ENCODE data around the gene SBNO2. TPM values are rescaled to one million over a fixed set of nuclear protein-coding genes. Genes with fewer than 3 reads are reported as not detected.
A peak's percentile ranks its signal among the peaks of the same experiment; 100 is the strongest.
"Not testable (repeated sequence)": the region's sequence is repeated elsewhere in the genome, so short reads cannot be mapped to it uniquely, and the experiment has no call there.

SBNO2 gene
- total and polyA plus RNA-seq, 4 donors, result 2.2 to 25.0 (median 15.0) TPM

DNA sequence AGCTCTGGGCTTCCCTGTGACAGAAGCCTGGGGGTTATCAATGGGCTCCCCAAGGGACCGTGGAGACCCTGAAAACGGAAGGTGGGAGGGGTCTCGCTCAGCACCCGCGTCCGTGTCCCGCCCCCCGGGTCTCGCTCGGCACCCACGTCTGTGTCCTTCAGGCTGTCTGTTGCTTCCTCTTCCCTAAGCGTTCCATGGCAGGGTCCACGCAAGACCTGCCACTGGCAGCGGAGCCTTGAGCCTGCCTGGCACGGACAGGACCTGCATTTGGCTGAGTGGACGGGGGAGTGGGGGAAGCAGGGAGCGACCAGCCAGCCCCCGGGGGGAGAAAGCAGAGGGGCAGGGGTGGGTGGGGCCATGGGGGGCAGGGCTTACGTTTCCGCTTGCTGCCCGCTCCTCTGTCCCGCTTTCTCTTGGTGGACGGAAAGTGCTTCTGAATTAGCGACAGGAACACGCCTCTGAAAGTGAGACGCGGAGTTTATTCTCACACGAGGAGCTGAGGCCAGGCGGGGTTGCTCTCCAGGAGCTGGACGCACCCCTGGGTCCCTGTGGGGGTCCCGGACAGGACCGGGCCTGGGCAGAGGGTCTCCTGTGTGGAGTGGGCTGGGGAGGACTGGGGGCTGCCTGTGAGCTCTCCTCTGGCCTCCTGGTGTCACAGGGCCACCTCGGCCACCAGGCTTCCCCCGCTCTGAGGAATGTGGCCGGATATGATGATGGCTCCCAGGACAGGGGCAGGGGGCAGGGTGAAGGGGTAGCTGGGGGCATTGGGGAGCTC is 58.2 kb downstream of the SBNO2 start:
- peaks cover 8 to 21% (median 18%) of the 10 kb centered on the region in 4 donors for H3K4me1 ChIP-seq (ENCODE audit: control insufficient read depth in 4 of 4, insufficient read depth in 4 of 4, low read length in 3 of 4)
- no peak overlapping the region for H3K27ac ChIP-seq (ENCODE audit: low read depth in 1 of 2, low read length in 2 of 2)
- peaks cover 5 to 58% (median 34%) of the 10 kb centered on the region in 4 donors for H3K36me3 ChIP-seq (ENCODE audit: control insufficient read depth in 4 of 4, insufficient read depth in 3 of 4, low read depth in 1 of 4, low read length in 3 of 4)
- no peak overlapping the region for H3K9ac ChIP-seq (ENCODE audit: low read depth in 1 of 2, low read length in 2 of 2)
- TF ChIP-seq, protein P1, sequence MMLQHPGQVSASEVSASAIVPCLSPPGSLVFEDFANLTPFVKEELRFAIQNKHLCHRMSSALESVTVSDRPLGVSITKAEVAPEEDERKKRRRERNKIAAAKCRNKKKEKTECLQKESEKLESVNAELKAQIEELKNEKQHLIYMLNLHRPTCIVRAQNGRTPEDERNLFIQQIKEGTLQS (IDR thresholded peaks at IDR 0.05), result no peak
- no peak overlapping the region for H3K4me3 ChIP-seq (ENCODE audit: low read depth in 1 of 3, low read length in 3 of 3)
- H3K27me3 ChIP-seq (ENCODE audit: control insufficient read depth in 4 of 4, insufficient read depth in 4 of 4, low read length in 3 of 4), result no peaks in the 10 kb centered on the region
- no peaks in the 10 kb centered on the region for H3K9me3 ChIP-seq (ENCODE audit: control insufficient read depth in 4 of 4, low read length in 3 of 4)
- no peak for DNase-seq (ENCODE audit: low spot score)
- WGBS, result 93% methylated on average over 35 of the region's 35 CpGs

DNA sequence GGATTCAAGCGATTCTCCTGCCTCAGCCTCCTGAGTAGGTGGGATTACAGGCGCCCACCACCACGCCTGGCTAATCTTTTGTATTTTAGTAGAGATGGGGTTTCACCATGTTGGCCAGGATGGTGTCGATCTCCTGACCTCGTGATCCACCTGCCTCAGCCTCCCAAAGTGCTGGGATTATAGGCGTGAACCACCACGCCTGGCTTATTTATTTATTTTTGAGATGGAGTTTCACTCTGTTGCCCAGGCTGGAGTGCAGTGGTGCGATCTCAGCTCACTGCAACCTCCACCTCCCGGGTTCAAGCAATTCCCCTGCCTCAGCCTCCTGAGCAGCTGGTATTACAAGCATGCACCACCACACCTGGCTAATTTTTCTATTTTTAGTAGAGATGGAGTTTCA is 59.3 kb downstream of the SBNO2 start:
- H3K27ac ChIP-seq (ENCODE audit: low read depth in 1 of 2, low read length in 2 of 2); H3K27me3 ChIP-seq (ENCODE audit: control insufficient read depth in 4 of 4, insufficient read depth in 4 of 4, low read length in 3 of 4); H3K9me3 ChIP-seq (ENCODE audit: control insufficient read depth in 4 of 4, low read length in 3 of 4); H3K9ac ChIP-seq (ENCODE audit: low read depth in 1 of 2, low read length in 2 of 2); DNase-seq (ENCODE audit: low spot score); H3K4me3 ChIP-seq (ENCODE audit: low read depth in 1 of 3, low read length in 3 of 3): not testable (repeated sequence)
- Histone ChIP-seq H3K36me3 (ENCODE audit: control insufficient read depth in 4 of 4, insufficient read depth in 3 of 4, low read depth in 1 of 4, low read length in 3 of 4) (peaks cover 8 to 57% (median 37%) of the 10 kb centered on the region in 4 donors), H3K4me1 (ENCODE audit: control insufficient read depth in 4 of 4, insufficient read depth in 4 of 4, low read length in 3 of 4) (peaks cover 8 to 21% (median 18%) of the 10 kb centered on the region in 4 donors)
- WGBS, result 94% methylated on average over 9 of the region's 9 CpGs

DNA sequence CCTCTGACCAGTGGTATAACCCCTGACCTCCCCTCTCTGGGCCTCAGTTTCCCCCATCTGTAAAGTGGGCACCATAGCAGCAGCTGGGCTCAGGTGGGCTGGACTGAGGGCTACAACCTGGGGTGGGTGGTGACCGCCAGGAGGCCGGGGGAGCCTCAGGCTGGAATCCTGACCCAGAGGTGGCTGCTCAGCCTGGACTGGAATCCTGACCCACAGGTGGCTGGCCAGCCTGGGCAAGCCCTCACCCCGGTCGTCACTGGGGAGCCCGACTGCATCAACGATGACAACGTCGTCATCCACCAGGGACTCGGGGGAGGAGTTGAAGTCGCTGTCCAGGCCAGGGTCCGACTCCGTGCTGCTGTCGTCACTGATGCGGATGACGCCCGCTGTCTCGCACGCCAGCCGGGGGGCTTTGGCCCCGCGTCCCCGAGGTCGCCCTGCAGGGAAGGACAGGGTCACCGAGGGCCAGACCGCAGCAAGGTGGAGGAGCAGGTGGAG is 60.0 kb downstream of the SBNO2 start:
- Histone ChIP-seq H3K9ac (ENCODE audit: low read depth in 1 of 2, low read length in 2 of 2) (peak overlapping the region in 1 of 2 donors; percentile 64), H3K27me3 (ENCODE audit: control insufficient read depth in 4 of 4, insufficient read depth in 4 of 4, low read length in 3 of 4) (no peaks in the 10 kb centered on the region), H3K27ac (ENCODE audit: low read depth in 1 of 2, low read length in 2 of 2) (peak overlapping the region; percentile 66 to 81), H3K9me3 (ENCODE audit: control insufficient read depth in 4 of 4, low read length in 3 of 4) (no peaks in the 10 kb centered on the region), H3K4me1 (ENCODE audit: control insufficient read depth in 4 of 4, insufficient read depth in 4 of 4, low read length in 3 of 4) (peaks cover 8 to 21% (median 18%) of the 10 kb centered on the region in 4 donors), H3K36me3 (ENCODE audit: control insufficient read depth in 4 of 4, insufficient read depth in 3 of 4, low read depth in 1 of 4, low read length in 3 of 4) (peaks cover 8 to 55% (median 37%) of the 10 kb centered on the region in 4 donors), H3K4me3 (ENCODE audit: low read depth in 1 of 3, low read length in 3 of 3) (no peak overlapping the region)
- DNase-seq (ENCODE audit: low spot score), result no peak
- TF ChIP-seq, protein P2, sequence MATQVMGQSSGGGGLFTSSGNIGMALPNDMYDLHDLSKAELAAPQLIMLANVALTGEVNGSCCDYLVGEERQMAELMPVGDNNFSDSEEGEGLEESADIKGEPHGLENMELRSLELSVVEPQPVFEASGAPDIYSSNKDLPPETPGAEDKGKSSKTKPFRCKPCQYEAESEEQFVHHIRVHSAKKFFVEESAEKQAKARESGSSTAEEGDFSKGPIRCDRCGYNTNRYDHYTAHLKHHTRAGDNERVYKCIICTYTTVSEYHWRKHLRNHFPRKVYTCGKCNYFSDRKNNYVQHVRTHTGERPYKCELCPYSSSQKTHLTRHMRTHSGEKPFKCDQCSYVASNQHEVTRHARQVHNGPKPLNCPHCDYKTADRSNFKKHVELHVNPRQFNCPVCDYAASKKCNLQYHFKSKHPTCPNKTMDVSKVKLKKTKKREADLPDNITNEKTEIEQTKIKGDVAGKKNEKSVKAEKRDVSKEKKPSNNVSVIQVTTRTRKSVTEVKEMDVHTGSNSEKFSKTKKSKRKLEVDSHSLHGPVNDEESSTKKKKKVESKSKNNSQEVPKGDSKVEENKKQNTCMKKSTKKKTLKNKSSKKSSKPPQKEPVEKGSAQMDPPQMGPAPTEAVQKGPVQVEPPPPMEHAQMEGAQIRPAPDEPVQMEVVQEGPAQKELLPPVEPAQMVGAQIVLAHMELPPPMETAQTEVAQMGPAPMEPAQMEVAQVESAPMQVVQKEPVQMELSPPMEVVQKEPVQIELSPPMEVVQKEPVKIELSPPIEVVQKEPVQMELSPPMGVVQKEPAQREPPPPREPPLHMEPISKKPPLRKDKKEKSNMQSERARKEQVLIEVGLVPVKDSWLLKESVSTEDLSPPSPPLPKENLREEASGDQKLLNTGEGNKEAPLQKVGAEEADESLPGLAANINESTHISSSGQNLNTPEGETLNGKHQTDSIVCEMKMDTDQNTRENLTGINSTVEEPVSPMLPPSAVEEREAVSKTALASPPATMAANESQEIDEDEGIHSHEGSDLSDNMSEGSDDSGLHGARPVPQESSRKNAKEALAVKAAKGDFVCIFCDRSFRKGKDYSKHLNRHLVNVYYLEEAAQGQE (IDR thresholded peaks at IDR 0.05), result no peak
- TF ChIP-seq, protein P3, sequence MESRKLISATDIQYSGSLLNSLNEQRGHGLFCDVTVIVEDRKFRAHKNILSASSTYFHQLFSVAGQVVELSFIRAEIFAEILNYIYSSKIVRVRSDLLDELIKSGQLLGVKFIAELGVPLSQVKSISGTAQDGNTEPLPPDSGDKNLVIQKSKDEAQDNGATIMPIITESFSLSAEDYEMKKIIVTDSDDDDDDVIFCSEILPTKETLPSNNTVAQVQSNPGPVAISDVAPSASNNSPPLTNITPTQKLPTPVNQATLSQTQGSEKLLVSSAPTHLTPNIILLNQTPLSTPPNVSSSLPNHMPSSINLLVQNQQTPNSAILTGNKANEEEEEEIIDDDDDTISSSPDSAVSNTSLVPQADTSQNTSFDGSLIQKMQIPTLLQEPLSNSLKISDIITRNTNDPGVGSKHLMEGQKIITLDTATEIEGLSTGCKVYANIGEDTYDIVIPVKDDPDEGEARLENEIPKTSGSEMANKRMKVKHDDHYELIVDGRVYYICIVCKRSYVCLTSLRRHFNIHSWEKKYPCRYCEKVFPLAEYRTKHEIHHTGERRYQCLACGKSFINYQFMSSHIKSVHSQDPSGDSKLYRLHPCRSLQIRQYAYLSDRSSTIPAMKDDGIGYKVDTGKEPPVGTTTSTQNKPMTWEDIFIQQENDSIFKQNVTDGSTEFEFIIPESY (IDR thresholded peaks at IDR 0.05), result no peak
- peak; percentile 51 to 68 for TF ChIP-seq HNF4A (conservative IDR thresholded peaks at IDR 0.05)
- TF ChIP-seq EGR1 (IDR thresholded peaks at IDR 0.05; ENCODE audit: low read depth in 2 of 2), result no peak
- TF ChIP-seq FOXA1 (IDR thresholded peaks at IDR 0.05), result no peak
- TF ChIP-seq, protein P4, sequence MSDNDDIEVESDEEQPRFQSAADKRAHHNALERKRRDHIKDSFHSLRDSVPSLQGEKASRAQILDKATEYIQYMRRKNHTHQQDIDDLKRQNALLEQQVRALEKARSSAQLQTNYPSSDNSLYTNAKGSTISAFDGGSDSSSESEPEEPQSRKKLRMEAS (IDR thresholded peaks at IDR 0.05), result no peak
- peak in 1 of 2 donors; percentile 4 for TF ChIP-seq RXRA (IDR thresholded peaks at IDR 0.05)
- TF ChIP-seq, protein P1 (IDR thresholded peaks at IDR 0.05), result no peak
- no peak for TF ChIP-seq JUND (IDR thresholded peaks at IDR 0.05)
- 81% methylated on average over 25 of the region's 25 CpGs for WGBS

Data from liver (tissue), 9 donors.